ENCODE measurements around the gene DBX1. TPM values are rescaled to one million over a fixed set of nuclear protein-coding genes. Genes with fewer than 3 reads are reported as not detected.

DBX1 gene
- total and polyA plus RNA-seq, 3 experiments from 2014 or later, result not detected

- Histone ChIP-seq H3K27ac (ENCODE audit: low read depth, low read length) (no peak overlapping the region), H3K4me3 (ENCODE audit: low read length) (no peak overlapping the region), H3K27me3 (ENCODE audit: insufficient read depth, low read length, poor library complexity, severe bottlenecking) (no peaks in the 10 kb centered on the region), H3K36me3 (ENCODE audit: insufficient read depth, low read length) (no peaks in the 10 kb centered on the region), H3K9me3 (ENCODE audit: low read length) (no peaks in the 10 kb centered on the region), H3K4me1 (ENCODE audit: insufficient read depth, low read length) (no peaks in the 10 kb centered on the region)
- H3K27me3 Mint-ChIP-seq, result peaks cover 11 to 24% of the 10 kb centered on the region in 2 donors
- ChIA-PET POLR2A (no interaction called here), CTCF (interaction anchor here (1.2 kb wide), 1 partner anchor 13 kb away, joined by 3 read pairs; no protein-coding TSS in a partner anchor)
- no peak for DNase-seq
- peaks cover 0 to 2% (median 2%) of the 10 kb centered on the region in 3 donors for H3K36me3 Mint-ChIP-seq
- H3K4me3 Mint-ChIP-seq, result no peak overlapping the region
- peaks cover 0 to 5% (median 0%) of the 10 kb centered on the region in 3 donors for H3K4me1 Mint-ChIP-seq
- no peak overlapping the region for H3K27ac Mint-ChIP-seq
- no peaks in the 10 kb centered on the region for H3K9me3 Mint-ChIP-seq
Measured at GRCh38 chr11:20114588-20114987, 45.7 kb downstream of the DBX1 start.

DNA sequence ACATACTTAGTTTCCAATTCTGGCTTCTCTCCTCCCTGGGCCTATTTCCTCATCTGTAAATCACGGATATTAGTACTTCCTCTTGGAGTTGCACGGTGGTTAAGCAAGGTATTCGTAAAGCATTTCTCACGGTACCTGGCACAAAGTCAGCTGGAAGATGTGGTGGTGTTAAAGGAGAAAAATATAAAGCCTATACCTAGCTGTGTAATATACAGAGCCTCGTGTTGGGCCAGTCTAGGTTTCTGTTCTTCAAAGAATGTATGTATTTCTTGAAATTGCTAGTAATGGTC is 47.2 kb downstream of the DBX1 start:
- no peak for DNase-seq
- H3K36me3 Mint-ChIP-seq, result no peaks in the 10 kb centered on the region
- peaks cover 0 to 5% (median 0%) of the 10 kb centered on the region in 3 donors for H3K4me1 Mint-ChIP-seq
- ChIA-PET POLR2A (no interaction called here), CTCF (interaction anchor here (0.8 to 1.2 kb wide), 2 partner anchors 15 to 16 kb away, joined by 3 to 4 read pairs; no protein-coding TSS in a partner anchor)
- Histone ChIP-seq H3K36me3 (ENCODE audit: insufficient read depth, low read length) (no peaks in the 10 kb centered on the region), H3K27me3 (ENCODE audit: insufficient read depth, low read length, poor library complexity, severe bottlenecking) (no peaks in the 10 kb centered on the region), H3K4me3 (ENCODE audit: low read length) (no peak overlapping the region), H3K9me3 (ENCODE audit: low read length) (no peaks in the 10 kb centered on the region), H3K27ac (ENCODE audit: low read depth, low read length) (no peak overlapping the region), H3K4me1 (ENCODE audit: insufficient read depth, low read length) (no peaks in the 10 kb centered on the region)
- no peak overlapping the region for H3K4me3 Mint-ChIP-seq
- H3K27ac Mint-ChIP-seq, result no peak overlapping the region
- H3K27me3 Mint-ChIP-seq, result peaks cover 8 to 16% of the 10 kb centered on the region in 2 donors
- no peaks in the 10 kb centered on the region for H3K9me3 Mint-ChIP-seq

GRCh38 chr11:20112291-20113148 is 47.8 kb downstream of the DBX1 start:
- H3K36me3 Mint-ChIP-seq, result no peaks in the 10 kb centered on the region
- CTCF ChIA-PET, result interaction anchor here (2.7 kb wide), 1 partner anchor 16 kb away, joined by 9 read pairs; no protein-coding TSS in a partner anchor
- no peak overlapping the region for H3K4me3 Mint-ChIP-seq
- H3K27me3 Mint-ChIP-seq, result peaks cover 6 to 16% of the 10 kb centered on the region in 2 donors
- H3K27ac Mint-ChIP-seq, result no peak overlapping the region
- no peaks in the 10 kb centered on the region for H3K4me1 ChIP-seq (ENCODE audit: insufficient read depth, low read length)
- no peak overlapping the region for H3K4me3 ChIP-seq (ENCODE audit: low read length)
- no peaks in the 10 kb centered on the region for H3K9me3 ChIP-seq (ENCODE audit: low read length)
- H3K9me3 Mint-ChIP-seq, result no peaks in the 10 kb centered on the region
- no peaks in the 10 kb centered on the region for H3K27me3 ChIP-seq (ENCODE audit: insufficient read depth, low read length, poor library complexity, severe bottlenecking)
- POLR2A ChIA-PET, result no interaction called here
- H3K36me3 ChIP-seq (ENCODE audit: insufficient read depth, low read length), result no peaks in the 10 kb centered on the region
- peaks cover 0 to 5% (median 0%) of the 10 kb centered on the region in 3 donors for H3K4me1 Mint-ChIP-seq
- no peak overlapping the region for H3K27ac ChIP-seq (ENCODE audit: low read depth, low read length)
- no peak for DNase-seq

DNA sequence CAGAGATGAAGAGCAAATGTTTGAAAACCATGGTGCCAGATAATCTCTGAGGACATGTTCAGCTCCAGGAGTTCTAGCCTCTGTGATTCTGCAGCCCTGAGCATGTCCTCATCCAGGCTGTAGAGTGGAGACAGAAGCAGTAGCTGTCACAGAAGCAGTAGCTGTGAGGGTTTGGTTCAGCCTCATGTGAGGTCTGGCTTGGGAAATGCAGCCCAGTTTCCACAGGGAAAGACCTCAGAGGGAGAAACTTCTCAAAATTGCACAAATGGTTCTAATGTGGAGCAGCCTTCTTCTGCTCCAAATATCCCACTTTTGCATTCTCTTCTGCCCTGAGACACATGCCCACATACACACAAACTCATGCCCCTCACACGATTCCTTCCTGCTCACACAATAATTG is 48.4 kb downstream of the DBX1 start:
- no peaks in the 10 kb centered on the region for H3K36me3 Mint-ChIP-seq
- Histone ChIP-seq H3K4me3 (ENCODE audit: low read length) (no peak overlapping the region), H3K27me3 (ENCODE audit: insufficient read depth, low read length, poor library complexity, severe bottlenecking) (no peaks in the 10 kb centered on the region), H3K4me1 (ENCODE audit: insufficient read depth, low read length) (no peaks in the 10 kb centered on the region), H3K36me3 (ENCODE audit: insufficient read depth, low read length) (no peaks in the 10 kb centered on the region), H3K27ac (ENCODE audit: low read depth, low read length) (no peak overlapping the region), H3K9me3 (ENCODE audit: low read length) (no peaks in the 10 kb centered on the region)
- DNase-seq, result no peak
- H3K4me1 Mint-ChIP-seq, result peaks cover 0 to 5% (median 0%) of the 10 kb centered on the region in 3 donors
- H3K9me3 Mint-ChIP-seq, result no peaks in the 10 kb centered on the region
- no peak overlapping the region for H3K4me3 Mint-ChIP-seq
- ChIA-PET CTCF (interaction anchor here (1.0 to 2.7 kb wide), 4 partner anchors 16 to 280 kb away, joined by 3 to 9 read pairs (median 3); no protein-coding TSS in a partner anchor), POLR2A (no interaction called here)
- H3K27me3 Mint-ChIP-seq, result peaks cover 6 to 16% of the 10 kb centered on the region in 2 donors
- no peak overlapping the region for H3K27ac Mint-ChIP-seq

GRCh38 chr11:20110908-20111669 is 49.2 kb downstream of the DBX1 start:
- peak overlapping the region in 2 of 8 donors; percentile 51 to 79 for H3K27ac Mint-ChIP-seq
- H3K4me1 ChIP-seq (ENCODE audit: insufficient read depth, low read length), result no peaks in the 10 kb centered on the region
- no peak overlapping the region for H3K27ac ChIP-seq (ENCODE audit: low read depth, low read length)
- H3K36me3 Mint-ChIP-seq, result no peaks in the 10 kb centered on the region
- POLR2A ChIA-PET, result no interaction called here
- H3K27me3 ChIP-seq (ENCODE audit: insufficient read depth, low read length, poor library complexity, severe bottlenecking), result no peaks in the 10 kb centered on the region
- no peak overlapping the region for H3K4me3 ChIP-seq (ENCODE audit: low read length)
- H3K4me3 Mint-ChIP-seq, result no peak overlapping the region
- CTCF ChIA-PET, result interaction anchor here (1.0 to 2.7 kb wide), 4 partner anchors 17 to 281 kb away, joined by 3 to 9 read pairs (median 3); no protein-coding TSS in a partner anchor
- no peaks in the 10 kb centered on the region for H3K9me3 ChIP-seq (ENCODE audit: low read length)
- peaks cover 6 to 16% of the 10 kb centered on the region in 2 donors for H3K27me3 Mint-ChIP-seq
- no peaks in the 10 kb centered on the region for H3K9me3 Mint-ChIP-seq
- DNase-seq, result peak in 3 of 5 donors; percentile 6 to 23 (median 21)
- H3K4me1 Mint-ChIP-seq, result peaks cover 0 to 5% (median 0%) of the 10 kb centered on the region in 3 donors
- H3K36me3 ChIP-seq (ENCODE audit: insufficient read depth, low read length), result no peaks in the 10 kb centered on the region

DNA sequence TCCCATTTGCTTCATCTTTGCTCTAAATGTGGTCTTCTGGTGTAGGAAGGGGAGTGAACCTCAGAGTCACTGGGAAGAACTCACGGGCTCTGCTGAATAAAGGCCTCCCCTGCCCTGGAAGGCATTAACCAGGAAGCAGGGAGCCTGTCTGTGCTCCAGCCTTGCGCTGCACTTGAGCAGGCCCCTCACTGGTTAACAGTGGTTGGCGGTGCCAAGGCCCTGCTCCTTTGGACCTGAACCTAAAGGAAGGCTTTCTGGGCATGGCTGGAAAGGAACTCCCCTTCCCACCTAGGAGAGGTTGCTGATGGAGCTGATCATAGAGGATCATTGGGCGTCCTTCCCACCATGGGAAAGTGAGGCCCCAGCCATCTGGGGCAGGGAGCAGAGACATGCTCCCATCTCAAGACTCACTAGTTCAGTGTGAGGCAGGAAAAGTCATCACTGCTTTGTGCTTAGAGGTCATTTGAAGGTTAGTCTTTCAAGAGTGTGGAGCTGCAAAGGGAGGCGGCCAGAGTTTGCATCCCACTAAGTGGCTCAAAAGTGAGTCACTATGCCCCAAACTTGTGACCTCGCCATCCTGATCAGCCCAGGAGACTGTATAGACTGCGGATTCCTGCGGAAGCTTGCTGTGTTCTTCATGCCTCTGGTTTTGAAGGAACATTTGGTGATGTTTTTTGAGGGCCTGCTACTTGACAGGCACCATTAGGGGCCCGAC is 50.4 kb downstream of the DBX1 start:
- Mint-ChIP-seq H3K27me3 (peaks cover 4 to 13% of the 10 kb centered on the region in 2 donors), H3K9me3 (no peaks in the 10 kb centered on the region), H3K36me3 (no peaks in the 10 kb centered on the region), H3K27ac (no peak overlapping the region), H3K4me1 (peaks cover 0 to 5% (median 0%) of the 10 kb centered on the region in 3 donors), H3K4me3 (no peak overlapping the region)
- H3K27ac ChIP-seq (ENCODE audit: low read depth, low read length), result no peak overlapping the region
- no peak overlapping the region for H3K4me3 ChIP-seq (ENCODE audit: low read length)
- ChIA-PET POLR2A (no interaction called here), CTCF (interaction anchor here (2.7 kb wide), 1 partner anchor 18 kb away, joined by 9 read pairs; no protein-coding TSS in a partner anchor)
- DNase-seq, result no peak
- H3K9me3 ChIP-seq (ENCODE audit: low read length), result no peaks in the 10 kb centered on the region
- no peaks in the 10 kb centered on the region for H3K4me1 ChIP-seq (ENCODE audit: insufficient read depth, low read length)
- no peaks in the 10 kb centered on the region for H3K36me3 ChIP-seq (ENCODE audit: insufficient read depth, low read length)
- H3K27me3 ChIP-seq (ENCODE audit: insufficient read depth, low read length, poor library complexity, severe bottlenecking), result no peaks in the 10 kb centered on the region

All from CD8-positive, alpha-beta memory T cell (primary cell).